Fibroblast of villous mesenchyme (primary cell): ENCODE measurements around the gene AKAP12. TPM values are rescaled to one million over a fixed set of nuclear protein-coding genes. Genes with fewer than 3 reads are reported as not detected.
A peak's percentile ranks its signal among the peaks of the same experiment; 100 is the strongest.

ENCODE experiments used
- DNase-seq: peaks from one replicate; pipeline ENCODE4 v3.0.0-alpha.2; 2010; ENCODE audit warnings: low read depth
- H3K4me3 ChIP-seq: 2 replicates; pipeline ENCODE4 v1.5.1; 2011; ENCODE audit warnings: low read depth, mild to moderate bottlenecking, low read length
- CTCF ChIP-seq: IDR thresholded peaks from 2 replicates; pipeline ENCODE4 v1.5.1; 2012; ENCODE audit warnings: low read depth, mild to moderate bottlenecking, low read length; ENCODE audit not compliant: insufficient read depth
- total RNA-seq: library from RNA; depleted of rRNA; stranded (reverse); fragments of >200 nt; gene quantifications from 2 replicates; pipeline ENCODE4 v1.2.3, GENCODE V29; 2012

Gene AKAP12
- total RNA-seq, 1 donor, result 123 TPM

DNA sequence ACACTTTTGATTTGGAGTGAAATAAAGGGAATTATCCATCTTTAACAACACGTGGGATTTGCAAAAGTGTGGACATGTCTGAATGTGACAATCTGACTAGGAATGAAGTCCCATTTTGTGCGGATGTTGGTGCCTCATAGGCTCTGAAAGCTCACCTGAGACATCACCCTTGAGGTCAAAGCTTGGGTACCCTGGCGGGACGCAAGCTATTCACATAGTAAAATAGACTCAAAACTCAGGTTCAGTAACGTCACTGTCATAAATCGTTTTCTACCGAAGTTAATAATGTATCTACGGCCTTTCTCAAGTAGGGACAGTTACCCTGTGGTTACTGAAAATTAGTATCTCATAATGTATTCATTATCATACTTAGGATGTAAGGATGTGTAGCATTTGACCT lies 61.8 kb downstream of the AKAP12 start:
- no peak for DNase-seq
- no peak for TF ChIP-seq CTCF
- no peak overlapping the region for H3K4me3 ChIP-seq

DNA sequence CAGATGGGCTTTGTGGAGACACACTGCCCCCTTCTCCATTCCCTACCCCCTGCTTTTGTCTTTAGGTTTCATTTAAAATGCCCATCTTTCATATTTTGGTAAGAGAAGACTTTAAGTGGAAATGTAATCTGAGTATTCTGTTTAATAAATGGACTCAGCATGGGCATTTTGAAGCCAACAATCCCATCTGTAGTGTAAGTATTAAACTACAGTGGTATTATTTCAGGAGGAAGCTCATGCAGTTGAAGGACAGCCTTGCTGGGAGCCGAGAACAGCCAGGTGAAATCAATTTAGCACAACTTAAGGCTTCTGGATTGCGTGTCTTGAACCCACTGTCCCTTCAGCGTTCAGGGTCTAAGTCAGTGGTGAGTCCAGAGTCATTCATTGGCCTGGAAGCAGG lies 63.5 kb downstream of the AKAP12 start:
- no peak overlapping the region for H3K4me3 ChIP-seq
- TF ChIP-seq CTCF, result no peak
- no peak for DNase-seq

GRCh38 chr6:151306269-151306783 lies 66.6 kb downstream of the AKAP12 start:
- DNase-seq, result no peak
- no peak overlapping the region for H3K4me3 ChIP-seq
- no peak for TF ChIP-seq CTCF

DNA sequence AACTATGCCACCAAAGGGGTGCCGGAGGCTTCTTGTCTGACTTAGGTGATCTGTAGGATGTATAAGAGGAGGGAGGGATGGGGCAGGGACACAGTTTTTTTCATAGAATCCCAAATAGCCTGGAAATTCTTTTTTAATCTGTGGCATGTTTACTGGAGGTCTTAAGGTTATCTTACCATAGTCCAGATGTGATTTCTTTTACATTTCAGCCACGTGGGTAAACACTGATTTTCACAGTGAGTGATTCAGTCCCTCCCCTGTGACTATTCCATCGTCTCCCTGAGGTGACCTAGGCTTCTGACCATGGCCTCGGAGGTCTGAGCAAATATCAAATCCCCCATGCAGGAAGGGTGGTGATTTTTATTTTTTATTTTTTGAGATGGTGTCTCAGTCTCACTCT lies 67.7 kb downstream of the AKAP12 start:
- no peak overlapping the region for H3K4me3 ChIP-seq
- TF ChIP-seq CTCF, result no peak
- DNase-seq, result peak; percentile 69

- H3K4me3 ChIP-seq, result no peak overlapping the region
- TF ChIP-seq CTCF, result no peak
- no peak for DNase-seq
Measured at GRCh38 chr6:151309619-151310018, 69.9 kb downstream of the AKAP12 start.

- TF ChIP-seq CTCF, result no peak
Measured at GRCh38 chr6:151310279-151310678, 70.5 kb downstream of the AKAP12 start.

More at GRCh38 chr6:151310279-151310678, 70.5 kb downstream of the AKAP12 start:
- no peak overlapping the region for H3K4me3 ChIP-seq
- DNase-seq, result no peak
